Stimulated activated CD4-positive, alpha-beta T cell treated with anti-CD3 and anti-CD28 coated beads, TNF-alpha, amount 100 ng/mL, for 4 hours (primary cell): ENCODE data around the gene KCNN2.

Experiments
- DNase-seq, 3 experiments: peaks; one replicate each; pipeline ENCODE4 v3.0.0-alpha.2; 2020; ENCODE audit warnings: low read depth in 3 of 3

KCNN2 gene

DNA sequence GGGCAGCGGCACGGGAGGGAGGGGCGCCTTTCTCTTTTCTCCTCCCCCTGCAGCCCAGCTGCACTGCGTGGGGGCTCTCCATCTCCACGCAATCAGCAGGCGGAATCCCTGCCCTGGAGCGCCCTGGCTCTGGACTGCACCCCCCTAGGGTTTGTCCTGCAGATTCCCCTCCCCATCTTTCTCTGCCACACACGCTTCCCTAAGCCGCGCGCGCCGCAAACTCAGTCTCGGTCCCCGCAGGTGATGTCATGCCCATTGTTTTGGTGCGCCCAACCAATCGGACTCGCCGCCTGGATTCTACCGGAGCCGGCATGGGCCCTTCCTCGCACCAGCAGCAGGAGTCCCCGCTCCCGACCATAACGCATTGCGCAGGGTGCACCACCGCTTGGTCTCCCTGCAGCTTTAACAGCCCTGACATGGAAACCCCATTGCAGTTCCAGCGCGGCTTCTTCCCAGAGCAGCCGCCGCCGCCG is at the start of gene KCNN2:
KCNN2 (plus strand) TSS at position 347 of the 473 bp plus-strand sequence; CDS start at position 417, 70 bp downstream.
- DNase-seq, result no peak

DNA sequence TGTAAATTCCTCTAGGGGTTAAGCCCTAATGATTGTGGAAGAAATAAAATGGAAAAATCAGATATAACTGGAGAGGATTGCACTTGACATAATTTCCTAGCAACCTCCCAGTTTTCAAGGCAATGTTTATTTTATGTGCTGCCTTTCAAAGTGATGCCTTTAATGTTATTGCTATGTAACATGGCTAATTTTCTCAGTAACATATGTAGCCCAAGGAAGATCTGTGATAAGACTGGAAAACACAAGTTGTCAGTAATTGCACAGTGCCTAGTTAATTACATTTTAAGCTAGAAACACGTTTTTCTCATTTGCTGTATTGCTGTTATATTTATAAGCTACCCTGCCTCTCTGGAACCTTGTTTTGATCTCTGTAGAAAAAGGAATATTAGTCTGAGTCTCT is 49.2 kb upstream of the KCNN2 start:
- DNase-seq, result no peak

DNA sequence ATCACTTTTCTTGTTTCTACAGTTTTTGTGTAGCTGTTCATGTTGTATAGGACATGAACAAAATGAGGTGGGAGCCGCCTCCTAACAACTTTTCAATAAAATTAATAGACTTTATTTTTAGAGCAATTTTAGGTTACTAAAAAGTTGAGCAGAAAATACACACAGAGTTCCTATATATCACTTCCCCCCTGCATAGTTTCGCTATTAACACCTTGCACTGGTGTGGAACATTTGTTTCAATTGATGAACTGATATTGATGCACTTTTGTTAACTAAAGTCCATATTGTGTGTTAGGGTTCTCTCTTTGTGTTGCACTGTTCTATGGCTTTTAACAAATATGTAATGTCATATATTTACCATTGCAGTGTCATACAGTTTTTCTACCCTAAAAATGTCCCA is 47.8 kb upstream of the KCNN2 start:
- DNase-seq, result no peak

DNA sequence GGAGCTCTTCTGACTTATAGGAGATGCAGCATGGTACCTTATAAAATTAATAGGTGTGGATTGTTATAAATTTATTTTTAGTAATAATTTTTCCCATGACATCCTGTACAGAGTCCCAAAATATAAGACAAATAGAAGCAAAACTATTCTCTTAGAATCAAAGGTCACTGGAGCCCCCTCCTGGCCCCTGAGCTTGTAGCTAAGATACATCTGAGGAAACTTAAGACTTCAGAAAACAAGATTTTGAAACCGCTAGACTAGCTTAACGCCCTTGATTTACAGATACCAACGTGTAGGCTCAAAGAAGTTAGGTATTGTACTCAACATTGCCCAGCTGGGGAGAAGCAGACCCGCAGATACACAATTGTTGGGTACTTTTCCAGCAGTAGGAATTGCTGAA is 45.7 kb upstream of the KCNN2 start:
- no peak for DNase-seq

DNA sequence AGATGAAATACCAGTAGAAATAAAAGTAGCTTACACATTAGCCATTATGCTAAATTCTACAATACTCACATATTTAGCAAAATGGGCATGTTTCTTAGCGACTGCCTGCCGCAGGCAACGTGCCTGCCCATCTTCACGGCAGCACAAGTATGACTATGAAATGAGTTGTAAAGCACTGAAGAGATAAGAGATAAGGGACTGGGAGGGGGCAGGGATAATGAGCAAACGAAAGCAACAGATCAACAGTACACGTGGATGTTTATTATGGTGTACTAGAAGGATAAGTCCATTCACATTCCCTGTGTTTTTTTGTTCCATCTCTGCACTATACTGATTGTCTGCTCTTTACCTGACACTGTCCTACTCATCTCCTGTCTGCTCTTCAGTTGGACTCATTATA is 44.1 kb upstream of the KCNN2 start:
- DNase-seq, result no peak

DNA sequence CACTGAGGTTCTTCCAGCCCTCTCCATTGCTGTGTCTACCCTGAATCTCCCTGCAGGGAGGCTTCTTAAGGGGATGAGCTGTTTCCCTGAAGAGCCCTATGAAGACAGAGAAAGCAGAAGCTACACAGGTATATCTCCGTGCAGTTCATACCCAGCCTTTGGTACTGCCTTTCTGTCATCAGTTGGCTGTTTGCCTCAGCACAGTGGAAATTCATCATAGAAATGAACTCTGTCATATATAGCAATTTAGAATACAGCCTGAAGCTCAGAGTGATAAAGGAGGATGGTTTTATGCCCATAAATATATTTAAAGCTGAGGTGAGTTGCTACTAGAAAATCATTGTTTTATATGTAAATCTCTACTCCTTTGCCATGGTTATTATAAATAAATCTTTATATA is 42.6 kb upstream of the KCNN2 start:
- no peak for DNase-seq

DNA sequence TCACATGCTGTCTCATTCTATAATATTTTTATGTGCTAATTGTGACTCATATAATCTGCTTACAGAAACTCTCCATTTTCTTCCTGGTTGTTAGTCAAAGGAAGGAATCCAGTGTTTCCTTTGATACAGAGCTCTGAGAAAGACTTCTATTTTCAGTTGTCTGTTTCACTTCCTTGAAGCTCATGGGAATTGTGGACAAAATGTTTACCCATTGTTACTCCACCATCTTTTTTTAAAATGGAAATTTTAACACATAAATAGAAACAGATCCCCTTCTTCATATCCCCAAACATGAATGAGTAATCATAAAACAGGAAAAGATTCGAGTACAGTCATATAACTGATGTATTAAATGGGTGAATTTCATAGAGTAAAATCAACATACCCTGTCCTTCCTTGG is 42.0 kb upstream of the KCNN2 start:
- no peak for DNase-seq

DNA sequence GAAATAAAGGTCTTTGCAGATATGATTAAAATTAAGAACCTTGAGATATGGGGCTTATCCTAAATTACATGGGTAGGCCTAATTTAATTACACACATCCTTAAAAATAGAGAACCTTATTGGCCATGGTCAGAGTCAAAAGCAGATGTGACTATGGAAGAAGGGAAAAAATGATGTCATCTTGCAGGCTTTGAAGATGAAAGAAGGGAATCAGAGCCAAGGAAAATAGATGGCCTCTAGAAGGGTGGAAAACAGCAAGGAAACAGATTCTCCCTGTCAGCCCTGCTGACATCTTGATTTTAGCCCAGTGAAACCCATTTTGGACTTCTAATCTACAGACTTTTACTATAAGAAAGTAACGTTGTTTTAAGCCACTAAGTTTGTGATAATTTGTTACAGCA is 37.6 kb upstream of the KCNN2 start:
- no peak for DNase-seq

DNA sequence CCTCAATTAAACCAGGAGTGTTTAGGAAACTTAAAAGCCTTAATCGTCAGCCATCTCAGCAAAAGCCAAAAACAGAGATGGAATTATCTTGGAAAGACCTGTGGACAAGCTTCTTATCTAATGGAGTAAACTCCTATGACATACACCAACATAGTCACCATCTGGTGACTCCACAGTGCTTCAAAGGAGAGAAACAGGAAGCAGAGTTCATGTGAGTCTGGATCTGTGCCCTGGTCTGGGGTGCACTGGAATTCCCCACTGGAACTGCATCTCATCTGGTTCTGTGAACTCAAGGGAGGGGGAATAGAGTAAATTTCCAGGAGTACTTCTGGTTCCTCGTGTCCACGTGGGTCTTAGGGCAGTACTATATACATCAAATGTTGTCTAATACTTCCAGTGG is 36.3 kb upstream of the KCNN2 start:
- no peak for DNase-seq

DNA sequence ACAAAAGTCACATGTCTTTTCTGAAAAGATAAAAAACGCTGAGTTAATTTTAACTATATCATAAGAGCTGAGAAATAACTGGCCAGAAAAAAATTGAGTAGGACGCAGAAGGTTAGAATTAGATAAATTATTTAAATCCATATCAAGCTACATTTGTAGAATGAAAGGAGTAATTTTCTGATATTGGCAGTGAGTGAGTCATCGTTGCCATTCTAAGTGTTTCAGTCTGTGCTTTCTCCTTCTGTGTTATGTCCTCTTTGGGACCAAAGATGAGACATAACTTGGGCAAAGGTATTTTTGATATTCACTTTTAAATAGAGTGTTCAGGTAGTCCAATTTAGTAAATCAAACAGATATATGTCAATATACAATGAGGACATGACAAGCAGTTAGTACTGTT is 34.4 kb upstream of the KCNN2 start:
- DNase-seq, result no peak

DNA sequence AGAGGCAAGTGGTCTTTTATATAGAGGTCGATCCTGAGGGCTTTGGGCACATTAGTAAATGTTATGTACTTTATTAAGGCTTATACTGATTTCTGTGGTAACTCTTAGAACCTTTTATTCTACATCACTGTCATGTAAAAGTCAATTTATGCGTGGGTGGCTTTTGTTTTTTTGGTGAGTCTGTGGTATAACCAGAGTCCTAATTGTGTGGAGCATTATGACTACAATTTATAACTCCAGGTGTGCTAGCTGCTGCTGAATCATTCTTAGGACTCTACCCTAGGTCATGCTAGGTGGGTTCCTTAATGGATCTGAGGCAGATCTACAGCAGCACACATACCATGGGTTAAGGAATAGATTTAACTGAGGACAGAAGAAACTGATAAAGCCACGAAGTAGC is 33.9 kb upstream of the KCNN2 start:
- no peak for DNase-seq

DNA sequence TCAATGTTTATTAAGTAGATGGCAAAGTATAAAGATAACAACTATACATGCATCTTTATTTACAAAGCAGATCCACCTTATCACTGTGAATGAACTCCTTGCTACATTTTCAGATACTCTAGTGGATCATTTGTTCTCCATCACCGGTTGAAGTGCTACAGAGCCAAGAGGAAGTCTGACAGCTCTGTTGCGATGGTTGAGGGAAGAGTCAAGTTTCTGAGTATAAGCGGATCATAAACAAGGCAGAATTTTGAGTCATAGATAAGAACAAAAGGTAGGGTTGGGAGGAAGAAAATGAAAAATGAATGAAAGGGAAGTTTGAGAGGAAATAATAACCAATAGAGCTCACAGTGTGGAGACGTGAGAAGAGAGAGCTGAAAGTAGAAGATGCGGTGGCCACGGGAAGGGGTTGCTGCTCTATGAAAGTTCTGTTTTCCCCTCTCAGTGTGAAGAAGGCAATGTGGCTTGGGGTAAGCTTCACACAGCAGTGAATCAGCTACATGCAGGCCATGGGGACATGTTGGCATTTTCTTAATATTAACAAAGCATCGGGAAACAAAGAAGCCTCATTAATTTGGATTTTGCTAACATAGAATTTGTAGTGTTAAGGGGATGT is 30.8 kb upstream of the KCNN2 start:
- no peak for DNase-seq

DNA sequence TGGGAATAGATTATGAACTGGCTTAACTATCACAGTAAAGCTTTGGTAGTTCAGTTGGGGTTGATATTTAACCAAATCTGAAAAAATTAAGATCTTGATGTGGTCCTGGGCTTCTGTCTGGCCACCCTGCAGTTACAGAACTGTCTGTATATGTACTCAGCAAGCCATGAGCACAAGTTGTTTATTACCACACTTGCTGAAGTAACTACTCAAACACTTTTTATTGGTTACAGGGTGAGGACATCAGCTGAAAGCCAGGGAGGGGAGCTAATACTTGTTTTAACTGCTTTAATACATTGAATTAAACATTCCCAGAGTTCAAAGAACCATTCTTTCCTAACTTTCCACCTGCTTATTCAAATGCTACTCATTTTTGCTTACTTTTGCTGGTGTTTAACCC is 29.4 kb upstream of the KCNN2 start:
- no peak for DNase-seq

DNA sequence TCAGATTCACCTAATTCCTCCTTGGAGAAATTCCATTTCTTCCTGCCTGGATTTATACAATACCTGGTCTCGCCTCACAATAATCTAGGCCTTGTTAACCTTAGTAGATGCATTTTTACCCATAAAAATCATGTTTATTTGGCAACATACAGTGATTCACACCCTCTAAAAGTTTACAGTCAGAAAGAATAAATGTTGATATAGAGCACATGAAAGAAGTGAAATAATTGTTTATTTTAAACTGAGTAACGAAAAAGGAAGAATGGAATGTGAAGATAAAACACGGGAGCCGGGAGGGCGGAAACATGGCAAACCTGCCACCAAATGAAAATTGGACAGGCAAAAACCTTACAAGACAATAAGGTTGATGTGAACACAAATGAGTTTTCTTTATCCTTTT is 28.9 kb upstream of the KCNN2 start:
- DNase-seq, result no peak

DNA sequence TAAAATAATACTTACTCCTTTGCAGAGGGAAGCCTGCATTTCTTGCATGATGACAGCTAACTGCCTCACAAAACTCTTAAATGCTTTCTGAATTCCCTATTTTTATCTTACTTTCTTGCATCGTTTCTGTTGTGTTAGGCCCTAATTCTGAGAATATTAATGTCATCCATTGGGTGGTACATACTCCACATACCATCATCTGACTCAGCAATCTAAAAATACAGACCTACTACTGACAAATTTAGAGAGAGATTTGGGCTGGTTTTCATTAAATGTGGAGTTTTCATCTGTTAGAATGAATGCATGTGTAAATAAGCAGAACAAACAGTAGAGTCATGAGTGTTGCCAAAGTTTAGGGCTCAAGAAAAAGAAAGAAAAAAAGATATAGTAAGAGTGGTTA is 26.5 kb upstream of the KCNN2 start:
- DNase-seq, result no peak

DNA sequence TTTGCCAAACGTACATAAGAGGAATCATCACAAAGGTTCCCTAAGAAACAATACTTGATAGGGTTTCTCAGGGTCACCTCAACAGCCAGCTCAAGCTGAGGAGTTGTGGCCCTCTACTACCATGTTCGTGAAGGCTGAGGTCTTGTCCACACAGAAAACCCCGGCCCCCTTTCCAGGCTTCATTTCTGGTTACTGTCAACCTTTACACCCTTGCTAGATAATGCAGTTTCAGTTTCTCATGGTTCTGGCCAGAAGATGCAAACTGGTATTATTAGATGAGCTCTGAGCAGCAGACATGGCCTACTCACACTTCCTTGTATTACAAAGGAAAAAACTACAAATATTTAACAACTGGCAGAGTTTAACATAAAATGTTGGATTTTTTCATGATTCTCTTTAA is 22.8 kb upstream of the KCNN2 start:
- no peak for DNase-seq

DNA sequence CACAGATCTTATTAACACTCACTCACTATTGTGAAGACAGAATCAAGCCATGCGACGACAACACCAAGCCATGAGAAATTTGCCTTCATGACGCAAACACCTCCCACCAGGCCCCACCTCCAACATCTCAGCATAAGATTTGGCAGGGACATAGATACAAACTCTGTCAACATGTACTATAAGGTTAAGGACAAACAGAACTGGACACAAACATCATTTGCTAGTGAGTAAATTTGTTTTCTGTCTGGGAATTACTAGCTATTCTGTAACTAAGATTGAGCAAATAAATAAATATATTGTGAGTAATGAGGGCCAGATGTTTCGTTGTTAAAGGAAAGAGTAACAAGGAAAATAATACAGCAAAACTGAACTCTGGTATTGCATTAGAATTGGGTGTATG is 15.7 kb upstream of the KCNN2 start:
- DNase-seq, result no peak

DNA sequence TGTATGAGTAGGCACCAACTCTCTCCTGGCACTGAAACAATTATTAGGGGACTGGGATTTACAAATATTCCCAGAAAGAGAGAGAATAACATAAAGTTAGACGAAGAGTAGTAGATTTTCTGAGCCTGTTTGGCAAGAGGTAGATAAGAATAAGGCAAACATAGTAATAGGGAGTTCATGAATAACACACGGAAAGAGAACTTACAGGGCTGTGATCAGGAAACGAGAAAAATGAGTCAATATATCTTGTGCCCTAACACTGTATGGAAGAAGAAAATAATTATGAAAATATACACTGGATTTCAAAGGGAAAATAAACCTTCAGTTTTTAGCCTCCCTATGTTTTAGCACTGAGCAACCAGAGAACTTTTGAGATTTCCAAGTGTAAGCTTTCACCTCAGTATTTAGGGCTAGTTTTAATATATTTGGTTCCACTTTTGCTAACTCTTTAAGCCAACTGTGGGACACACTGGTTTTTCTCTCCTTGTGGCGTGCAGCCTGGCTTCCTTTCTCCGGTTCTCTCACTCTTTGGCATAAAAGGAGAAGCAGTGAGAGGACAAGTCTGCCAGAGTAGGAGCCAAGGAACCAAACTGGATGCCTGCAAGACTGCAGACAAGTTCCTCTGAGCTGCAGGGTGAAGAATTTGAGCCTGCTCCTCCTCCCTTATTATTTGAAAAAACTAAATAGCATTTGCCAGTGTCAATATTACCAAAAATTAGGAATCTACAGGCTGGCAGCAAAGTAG is 6.6 kb upstream of the KCNN2 start:
- no peak for DNase-seq

DNA sequence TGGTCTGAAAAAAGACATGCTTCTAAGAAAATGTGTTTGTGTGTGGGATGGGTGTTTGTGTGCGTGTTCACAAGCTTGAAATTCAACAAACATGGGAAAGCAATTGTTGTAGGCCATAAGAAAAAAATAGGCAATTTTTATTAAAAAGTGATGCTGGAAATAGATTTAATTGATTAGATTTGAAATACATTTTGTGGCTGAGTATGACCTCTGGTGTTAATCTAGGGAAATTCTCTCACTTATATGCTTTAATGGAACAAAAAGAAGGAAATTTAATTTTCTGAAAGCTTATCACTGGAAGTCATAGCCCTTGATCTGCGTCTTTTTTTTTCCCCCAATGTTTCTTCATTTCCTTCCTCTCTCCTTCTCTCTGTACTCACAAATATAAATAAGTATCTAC is 3.5 kb upstream of the KCNN2 start:
- no peak for DNase-seq

DNA sequence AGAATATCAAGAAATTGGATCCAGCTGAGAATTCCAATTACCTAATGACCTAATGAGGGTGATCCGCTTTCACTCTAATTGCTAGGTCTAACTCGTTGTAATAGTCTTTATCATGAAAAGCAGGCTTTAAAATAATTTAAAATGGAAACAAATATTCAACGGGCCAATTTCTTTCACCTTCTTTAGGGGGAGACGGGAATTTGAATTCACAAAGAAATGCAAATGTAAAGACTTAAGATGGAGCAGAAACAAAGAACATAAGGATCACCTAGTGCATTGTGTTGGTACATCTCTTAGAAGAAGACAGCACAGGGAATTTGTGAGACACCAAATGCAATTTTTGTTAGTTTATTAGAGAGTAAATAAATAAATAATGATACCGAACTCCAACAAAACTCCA is 1.5 kb upstream of the KCNN2 start:
- DNase-seq, result no peak

DNA sequence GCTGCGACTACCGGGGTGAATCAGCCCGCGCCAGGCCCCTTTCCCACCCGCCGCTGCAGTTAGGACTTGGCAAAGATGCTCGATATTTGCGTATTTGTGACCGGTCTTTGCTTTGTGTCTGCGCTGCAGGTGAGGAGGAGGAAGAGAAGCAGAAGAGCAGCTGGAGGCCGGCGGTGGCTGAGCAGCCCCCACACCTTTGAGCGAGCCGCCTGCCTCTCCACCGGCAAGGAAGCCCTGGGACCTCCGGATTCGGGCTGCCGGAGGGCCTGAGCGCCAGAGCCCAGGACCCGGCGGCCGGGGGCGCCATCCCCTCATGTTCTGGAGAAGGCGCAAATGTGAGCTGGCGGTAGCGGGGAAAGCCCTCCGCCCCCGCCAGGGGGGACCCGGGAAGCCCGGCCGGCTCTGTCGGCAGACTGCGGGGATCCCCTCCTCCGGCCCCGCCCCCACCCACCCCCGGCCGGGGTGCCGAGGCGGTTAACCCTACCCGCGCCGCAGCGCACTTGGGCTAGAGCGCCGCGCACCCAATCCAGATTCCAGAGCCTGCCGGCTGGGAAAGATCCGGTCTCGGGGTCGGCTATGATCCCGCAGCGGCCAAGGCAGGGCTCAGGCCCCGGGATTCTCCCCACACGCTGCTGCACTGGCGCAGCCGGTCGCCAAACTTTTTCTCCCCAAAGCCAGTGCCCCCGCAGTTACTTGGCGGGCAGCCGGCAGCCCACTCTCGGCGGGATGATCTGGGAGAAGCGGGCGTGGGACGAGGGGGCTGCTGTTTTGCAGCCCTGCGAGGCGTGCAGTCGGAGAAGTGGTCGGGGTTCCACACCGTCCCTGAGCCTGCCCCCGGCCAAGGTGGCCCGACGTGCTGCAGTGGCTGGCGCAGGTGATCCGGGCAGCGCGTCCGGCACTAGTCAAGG is 800 bp upstream of the KCNN2 start:
- DNase-seq, result no peak

DNA sequence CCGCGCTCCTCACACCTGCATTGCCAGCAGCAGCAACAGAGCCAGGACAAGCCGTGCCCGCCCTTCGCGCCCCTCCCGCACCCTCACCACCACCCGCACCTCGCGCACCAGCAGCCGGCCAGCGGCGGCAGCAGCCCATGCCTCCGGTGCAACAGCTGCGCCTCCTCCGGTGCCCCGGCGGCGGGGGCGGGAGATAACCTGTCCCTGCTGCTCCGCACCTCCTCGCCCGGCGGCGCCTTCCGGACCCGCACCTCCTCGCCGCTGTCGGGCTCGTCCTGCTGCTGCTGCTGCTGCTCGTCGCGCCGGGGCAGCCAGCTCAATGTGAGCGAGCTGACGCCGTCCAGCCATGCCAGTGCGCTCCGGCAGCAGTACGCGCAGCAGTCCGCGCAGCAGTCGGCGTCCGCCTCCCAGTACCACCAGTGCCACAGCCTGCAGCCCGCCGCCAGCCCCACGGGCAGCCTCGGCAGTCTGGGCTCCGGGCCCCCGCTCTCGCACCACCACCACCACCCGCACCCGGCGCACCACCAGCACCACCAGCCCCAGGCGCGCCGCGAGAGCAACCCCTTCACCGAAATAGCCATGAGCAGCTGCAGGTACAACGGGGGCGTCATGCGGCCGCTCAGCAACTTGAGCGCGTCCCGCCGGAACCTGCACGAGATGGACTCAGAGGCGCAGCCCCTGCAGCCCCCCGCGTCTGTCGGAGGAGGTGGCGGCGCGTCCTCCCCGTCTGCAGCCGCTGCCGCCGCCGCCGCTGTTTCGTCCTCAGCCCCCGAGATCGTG is 517 bp downstream of the KCNN2 start:
- DNase-seq, result no peak
